Measurements from ENCODE around the gene PLAAT5.

DNA sequence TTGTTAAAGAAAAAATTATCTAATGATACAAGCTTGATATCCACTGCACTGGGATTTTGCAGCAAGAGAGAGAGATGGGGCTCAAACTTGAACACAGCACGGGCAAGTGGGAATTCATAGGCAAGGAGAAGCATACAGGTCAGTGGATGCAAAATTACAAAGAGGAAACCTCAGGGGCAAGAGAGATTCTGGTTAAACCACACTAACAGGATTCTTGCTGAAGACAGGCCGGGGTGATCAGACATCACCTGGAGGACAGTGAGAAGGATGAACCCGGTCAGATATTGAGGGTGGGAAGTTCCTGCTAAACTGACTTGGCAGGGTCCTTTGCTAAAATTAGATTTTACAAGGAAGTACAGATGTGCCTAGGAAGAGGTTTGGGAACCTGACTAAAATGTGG, 43.1 kb upstream of the PLAAT5 start:
- TF ChIP-seq POLR2AphosphoS5 (IDR thresholded peaks at IDR 0.05; ENCODE audit: low read depth, low read length) (no peak), POLR2A (IDR thresholded peaks at IDR 0.05; ENCODE audit: low read depth, low read length) (no peak), SPI1 (IDR thresholded peaks at IDR 0.05; ENCODE audit: low read depth, low read length) (no peak), POU2F2 (IDR thresholded peaks at IDR 0.05; ENCODE audit: low read depth, low read length) (no peak), TAF1 (IDR thresholded peaks at IDR 0.05; ENCODE audit: low read depth, low read length) (no peak)
